MM.1S (cell line): ENCODE results near the gene TMEM147.

Experiments used
- DNase-seq: peaks from one replicate; pipeline ENCODE4 v3.0.0-alpha.2; 2015
- H2AFZ ChIP-seq: fragments of 300-600 bp; sonication (generic); 2 replicates; pipeline ENCODE4 v1.6.0; 2016; ENCODE audit warnings: antibody characterized with exemption, low read length
- H3F3A ChIP-seq: fragments of 300-600 bp; sonication (generic); 2 replicates; pipeline ENCODE4 v1.6.1; 2016; ENCODE audit warnings: mild to moderate bottlenecking, antibody characterized with exemption, low read length, moderate library complexity, mixed read lengths; ENCODE audit not compliant: insufficient read depth
- H3K27ac ChIP-seq: fragments of 300-600 bp; sonication (generic); 2 replicates; pipeline ENCODE4 v1.5.1; 2016; ENCODE audit warnings: mild to moderate bottlenecking, low read length
- H3K27me3 ChIP-seq: fragments of 300-600 bp; sonication (generic); replicated peaks from 2 replicates; pipeline ENCODE4 v1.6.0; 2016; ENCODE audit warnings: low read length; ENCODE audit not compliant: insufficient read depth
- H3K36me3 ChIP-seq: fragments of 300-600 bp; sonication (generic); replicated peaks from 2 replicates; pipeline ENCODE4 v1.6.1; 2016; ENCODE audit warnings: mild to moderate bottlenecking, low read length, mixed read lengths; ENCODE audit not compliant: insufficient read depth
- H3K4me1 ChIP-seq: fragments of 300-600 bp; sonication (generic); 2 replicates; pipeline ENCODE4 v1.6.1; 2016; ENCODE audit warnings: low read length, mixed read lengths
- H3K4me2 ChIP-seq: fragments of 300-600 bp; sonication (generic); 2 replicates; pipeline ENCODE4 v1.6.0; 2016; ENCODE audit warnings: low read depth, low read length
- H3K4me3 ChIP-seq: fragments of 300-600 bp; sonication (generic); 2 replicates; pipeline ENCODE4 v1.5.1; 2016; ENCODE audit warnings: low read length, mixed read lengths
- H3K79me2 ChIP-seq: fragments of 300-600 bp; sonication (generic); 2 replicates; pipeline ENCODE4 v1.6.1; 2016; ENCODE audit warnings: mixed run types, low read length, mixed read lengths
- H3K9ac ChIP-seq: fragments of 300-600 bp; sonication (generic); 2 replicates; pipeline ENCODE4 v1.6.1; 2016; ENCODE audit warnings: low read length, mixed read lengths
- H3K9me2 ChIP-seq: fragments of 300-600 bp; sonication (generic); replicated peaks from 2 replicates; pipeline ENCODE4 v1.6.1; 2016; ENCODE audit warnings: mild to moderate bottlenecking, low read length, mixed read lengths; ENCODE audit not compliant: insufficient read depth
- H3K9me3 ChIP-seq: fragments of 300-600 bp; sonication (generic); replicated peaks from 2 replicates; pipeline ENCODE4 v1.6.1; 2016; ENCODE audit warnings: mild to moderate bottlenecking, low read length, mixed read lengths; ENCODE audit not compliant: insufficient read depth
- H4K20me1 ChIP-seq: fragments of 300-600 bp; sonication (generic); 2 replicates; pipeline ENCODE4 v1.6.1; 2016; ENCODE audit warnings: mild to moderate bottlenecking, low read length, moderate library complexity, mixed read lengths; ENCODE audit not compliant: insufficient read depth
- CTCF ChIP-seq: fragments of 300-600 bp; sonication (generic); IDR thresholded peaks from 2 replicates; pipeline ENCODE4 v1.5.1; 2016; ENCODE audit warnings: antibody characterized with exemption, low read length, mixed read lengths
- EZH2 ChIP-seq: fragments of 300-600 bp; sonication (generic); optimal IDR thresholded peaks from 2 replicates; pipeline ENCODE3; 2017; ENCODE audit warnings: low read depth, mild to moderate bottlenecking, antibody characterized with exemption, low read length, mixed read lengths
- EZH2phosphoT487 ChIP-seq: fragments of 300-600 bp; sonication (generic); IDR thresholded peaks from 2 replicates; pipeline ENCODE4 v1.6.1; 2018; ENCODE audit warnings: antibody characterized with exemption, low read length

The TMEM147 gene

GRCh38 chr19:35562336-35562735 is 16.9 kb downstream of the TMEM147 start:
- H3K36me3 ChIP-seq: no peaks in the 10 kb centered on the region
- H3K79me2 ChIP-seq: no peaks in the 10 kb centered on the region
- TF ChIP-seq EZH2: no peak
- no peak for TF ChIP-seq CTCF
- TF ChIP-seq EZH2phosphoT487: no peak
- no peaks in the 10 kb centered on the region for H3K9me3 ChIP-seq
- H3K27me3 ChIP-seq: peaks cover 82% of the 10 kb centered on the region
- H3K4me1 ChIP-seq: no peaks in the 10 kb centered on the region
- no peak overlapping the region for H3K9ac ChIP-seq
- DNase-seq: no peak
- H3F3A ChIP-seq: no peaks in the 10 kb centered on the region
- H3K9me2 ChIP-seq: no peaks in the 10 kb centered on the region
- H3K4me3 ChIP-seq: no peak overlapping the region
- no peaks in the 10 kb centered on the region for H4K20me1 ChIP-seq
- H2AFZ ChIP-seq: no peak overlapping the region
- no peak overlapping the region for H3K27ac ChIP-seq
- H3K4me2 ChIP-seq: no peak overlapping the region

GRCh38 chr19:35562776-35563175 is 17.4 kb downstream of the TMEM147 start:
- H3K27me3 ChIP-seq: peaks cover 83% of the 10 kb centered on the region
- H3K36me3 ChIP-seq: no peaks in the 10 kb centered on the region
- no peaks in the 10 kb centered on the region for H3K79me2 ChIP-seq
- no peaks in the 10 kb centered on the region for H3K9me3 ChIP-seq
- H3K9me2 ChIP-seq: no peaks in the 10 kb centered on the region
- no peaks in the 10 kb centered on the region for H4K20me1 ChIP-seq
- H3K4me3 ChIP-seq: no peak overlapping the region
- no peak overlapping the region for H3K27ac ChIP-seq
- H3F3A ChIP-seq: no peaks in the 10 kb centered on the region
- TF ChIP-seq EZH2 (no peak), EZH2phosphoT487 (no peak), CTCF (no peak)
- no peak overlapping the region for H3K4me2 ChIP-seq
- DNase-seq: no peak
- H3K4me1 ChIP-seq: no peaks in the 10 kb centered on the region
- H3K9ac ChIP-seq: no peak overlapping the region
- no peak overlapping the region for H2AFZ ChIP-seq

GRCh38 chr19:35563207-35563829 is 17.9 kb downstream of the TMEM147 start, which contains the start of gene ATP4A:
ATP4A (minus strand) TSS chr19:35563658; CDS start chr19:35563629, 29 bp downstream.
- no peaks in the 10 kb centered on the region for H3K9me3 ChIP-seq
- peaks cover 87% of the 10 kb centered on the region for H3K27me3 ChIP-seq
- no peak within 1 kb of the TSS for H3K4me2 ChIP-seq
- H4K20me1 ChIP-seq: no peaks in the 10 kb centered on the region
- H3K27ac ChIP-seq: no peak within 1 kb of the TSS
- no peaks in the 10 kb centered on the region for H3K79me2 ChIP-seq
- H3K9ac ChIP-seq: no peak within 1 kb of the TSS
- H3K4me1 ChIP-seq: no peaks in the 10 kb centered on the region
- TF ChIP-seq CTCF (no peak), EZH2phosphoT487 (no peak), EZH2 (no peak)
- DNase-seq: no peak
- H3F3A ChIP-seq: no peaks in the 10 kb centered on the region
- no peaks in the 10 kb centered on the region for H3K9me2 ChIP-seq
- no peak within 1 kb of the TSS for H2AFZ ChIP-seq
- no peaks in the 10 kb centered on the region for H3K36me3 ChIP-seq
- no peak within 1 kb of the TSS for H3K4me3 ChIP-seq
